GM12801 (cell line): ENCODE data around the gene DNAJC7.

Source experiments
- CTCF ChIP-seq: IDR thresholded peaks from one replicate; pipeline ENCODE4 v1.5.1; 2011; ENCODE audit warnings: control low read depth; ENCODE audit not compliant: insufficient read length; ENCODE audit errors: extremely low read depth

DNAJC7 gene

GRCh38 chr17:41948762-41949460 lies 68.3 kb downstream of the DNAJC7 start:
- TF ChIP-seq CTCF, result no peak

GRCh38 chr17:41944943-41945342 lies 72.3 kb downstream of the DNAJC7 start:
- TF ChIP-seq CTCF, result no peak

GRCh38 chr17:41943492-41943891 lies 73.7 kb downstream of the DNAJC7 start:
- no peak for TF ChIP-seq CTCF

- no peak for TF ChIP-seq CTCF
These were observed 74.4 kb downstream of the DNAJC7 start for GRCh38 chr17:41942626-41943373.

GRCh38 chr17:41941168-41941567 lies 76.1 kb downstream of the DNAJC7 start:
- no peak for TF ChIP-seq CTCF

GRCh38 chr17:41939693-41940090 lies 77.5 kb downstream of the DNAJC7 start:
- no peak for TF ChIP-seq CTCF

GRCh38 chr17:41939044-41939692 lies 78.1 kb downstream of the DNAJC7 start:
- no peak for TF ChIP-seq CTCF
